SK-N-SH treated with all-trans-retinoic acid at 6 μM for 48 hours (cell line): Measurements from ENCODE around the gene CACNA1S.

ENCODE experiments used
- ATAC-seq: fragments of 200-7000 bp; cut with Tn5 transposase; 3 replicates; pipeline ENCODE4 v1.9.1; 2020; ENCODE audit warnings: mild to moderate bottlenecking, moderate library complexity
- BACH2 ChIP-seq: fragments of 250-450 bp; sonication (Bioruptor Pico); IDR thresholded peaks from 2 replicates; pipeline ENCODE4 v1.9.0; 2021; ENCODE audit warnings: mild to moderate bottlenecking, borderline replicate concordance
- CREB5 ChIP-seq: fragments of 250-450 bp; sonication (Bioruptor Pico); IDR thresholded peaks from 2 replicates; pipeline ENCODE4 v1.5.1; 2020; ENCODE audit warnings: low read depth, mild to moderate bottlenecking, moderate library complexity
- CSDC2 ChIP-seq: fragments of 250-450 bp; sonication (Bioruptor Pico); IDR thresholded peaks from 2 replicates; pipeline ENCODE4 v1.5.0; 2020; ENCODE audit warnings: mild to moderate bottlenecking, moderate library complexity
- CSRNP3 ChIP-seq: fragments of 250-450 bp; sonication (Bioruptor Pico); IDR thresholded peaks from 2 replicates; pipeline ENCODE4 v1.5.1; 2021; ENCODE audit warnings: mild to moderate bottlenecking, moderate library complexity
- ESRRG ChIP-seq: fragments of 250-450 bp; sonication (Bioruptor Pico); IDR thresholded peaks from 2 replicates; pipeline ENCODE4 v1.6.1; 2021; ENCODE audit warnings: mild to moderate bottlenecking
- GLIS3 ChIP-seq: fragments of 250-450 bp; sonication (Bioruptor Pico); IDR thresholded peaks from 2 replicates; pipeline ENCODE4 v1.5.0; 2020; ENCODE audit warnings: mild to moderate bottlenecking, moderate library complexity
- ISL1 ChIP-seq: fragments of 250-450 bp; sonication (Bioruptor Pico); IDR thresholded peaks from 2 replicates; pipeline ENCODE4 v2.1.2; 2022; ENCODE audit warnings: mild to moderate bottlenecking, moderate library complexity
- PATZ1 ChIP-seq: fragments of 250-450 bp; sonication (Bioruptor Pico); IDR thresholded peaks from 2 replicates; pipeline ENCODE4 v1.8.0; 2020; ENCODE audit warnings: mild to moderate bottlenecking, moderate library complexity, borderline replicate concordance
- POU6F1 ChIP-seq: fragments of 250-450 bp; sonication (Bioruptor Pico); IDR thresholded peaks from 2 replicates; pipeline ENCODE4 v1.8.0; 2021; ENCODE audit warnings: low read depth, mild to moderate bottlenecking, moderate library complexity, borderline replicate concordance
- PPARA ChIP-seq: fragments of 250-450 bp; sonication (Bioruptor Pico); IDR thresholded peaks from 2 replicates; pipeline ENCODE4 v1.5.0; 2020; ENCODE audit warnings: mild to moderate bottlenecking, borderline replicate concordance
- RARB ChIP-seq: fragments of 250-450 bp; sonication (Bioruptor Pico); IDR thresholded peaks from 2 replicates; pipeline ENCODE4 v1.8.0; 2021; ENCODE audit warnings: mild to moderate bottlenecking, moderate library complexity
- SNAI2 ChIP-seq: fragments of 250-450 bp; sonication (Bioruptor Pico); IDR thresholded peaks from 2 replicates; pipeline ENCODE4 v1.5.0; 2020; ENCODE audit warnings: mild to moderate bottlenecking, moderate library complexity
- TCF4 ChIP-seq: fragments of 250-450 bp; sonication (Bioruptor Pico); IDR thresholded peaks from 2 replicates; pipeline ENCODE4 v1.8.0; 2021; ENCODE audit warnings: mild to moderate bottlenecking, moderate library complexity, borderline replicate concordance
- TSHZ2 ChIP-seq: fragments of 250-450 bp; sonication (Bioruptor Pico); IDR thresholded peaks from 2 replicates; pipeline ENCODE4 v1.5.0; 2020; ENCODE audit warnings: mild to moderate bottlenecking, moderate library complexity
- ZC3H10 ChIP-seq: fragments of 250-450 bp; sonication (Bioruptor Pico); IDR thresholded peaks from 2 replicates; pipeline ENCODE4 v1.5.1; 2021; ENCODE audit warnings: mild to moderate bottlenecking, moderate library complexity
- ZFP3 ChIP-seq: fragments of 250-450 bp; sonication (Bioruptor Pico); IDR thresholded peaks from 2 replicates; pipeline ENCODE4 v1.5.0; 2020; ENCODE audit warnings: mild to moderate bottlenecking, moderate library complexity
- ZFP30 ChIP-seq: fragments of 450-650 bp; formaldehyde crosslinking; IDR thresholded peaks from 2 replicates; pipeline ENCODE4 v1.5.0; 2022; ENCODE audit warnings: mild to moderate bottlenecking, moderate library complexity
- ZNF70 ChIP-seq: fragments of 450-650 bp; formaldehyde crosslinking; IDR thresholded peaks from 2 replicates; pipeline ENCODE4 v1.5.0; 2020; ENCODE audit warnings: mild to moderate bottlenecking, moderate library complexity
- ZNF8 ChIP-seq: fragments of 450-650 bp; formaldehyde crosslinking; IDR thresholded peaks from 2 replicates; pipeline ENCODE4 v1.5.0; 2020; ENCODE audit warnings: mild to moderate bottlenecking, moderate library complexity

Gene CACNA1S

GRCh38 chr1:201142849-201143725, 30.9 kb upstream of the CACNA1S start:
- no peak for ATAC-seq
- no peak for TF ChIP-seq ZFP30 (CRISPR knock-in tag)
- no peak for TF ChIP-seq SNAI2 (CRISPR knock-in tag)
- TF ChIP-seq RARB (CRISPR knock-in tag), result no peak
- TF ChIP-seq ISL1 (CRISPR knock-in tag), result no peak
- no peak for TF ChIP-seq PATZ1 (CRISPR knock-in tag)
- no peak for TF ChIP-seq ZFP3 (CRISPR knock-in tag)
- no peak for TF ChIP-seq ZC3H10
- TF ChIP-seq CSDC2 (CRISPR knock-in tag), result no peak

GRCh38 chr1:201142011-201142848, 30.0 kb upstream of the CACNA1S start:
- no peak for ATAC-seq
- TF ChIP-seq TSHZ2 (CRISPR knock-in tag) (no peak), ZNF70 (CRISPR knock-in tag) (no peak), PATZ1 (CRISPR knock-in tag) (no peak), PPARA (CRISPR knock-in tag) (no peak), TCF4 (CRISPR knock-in tag) (no peak), POU6F1 (CRISPR knock-in tag) (no peak), SNAI2 (CRISPR knock-in tag) (no peak), ZNF8 (CRISPR knock-in tag) (no peak), ISL1 (CRISPR knock-in tag) (no peak), ZFP30 (CRISPR knock-in tag) (no peak), ZFP3 (CRISPR knock-in tag) (no peak), CSRNP3 (CRISPR knock-in tag) (no peak), CREB5 (CRISPR knock-in tag) (no peak), ESRRG (no peak), CSDC2 (CRISPR knock-in tag) (no peak), RARB (CRISPR knock-in tag) (no peak), GLIS3 (no peak), ZC3H10 (no peak), BACH2 (CRISPR knock-in tag) (no peak)
- TF ChIP-seq, all 23 proteins: peak for 0
